NCI-H345 (cell line): Measurements from ENCODE around the gene FMNL2.

ENCODE experiments used
- DNase-seq: peaks from one replicate; lab custom pipeline; 2025; lab: John Stamatoyannopoulos, UW

The FMNL2 gene

DNA sequence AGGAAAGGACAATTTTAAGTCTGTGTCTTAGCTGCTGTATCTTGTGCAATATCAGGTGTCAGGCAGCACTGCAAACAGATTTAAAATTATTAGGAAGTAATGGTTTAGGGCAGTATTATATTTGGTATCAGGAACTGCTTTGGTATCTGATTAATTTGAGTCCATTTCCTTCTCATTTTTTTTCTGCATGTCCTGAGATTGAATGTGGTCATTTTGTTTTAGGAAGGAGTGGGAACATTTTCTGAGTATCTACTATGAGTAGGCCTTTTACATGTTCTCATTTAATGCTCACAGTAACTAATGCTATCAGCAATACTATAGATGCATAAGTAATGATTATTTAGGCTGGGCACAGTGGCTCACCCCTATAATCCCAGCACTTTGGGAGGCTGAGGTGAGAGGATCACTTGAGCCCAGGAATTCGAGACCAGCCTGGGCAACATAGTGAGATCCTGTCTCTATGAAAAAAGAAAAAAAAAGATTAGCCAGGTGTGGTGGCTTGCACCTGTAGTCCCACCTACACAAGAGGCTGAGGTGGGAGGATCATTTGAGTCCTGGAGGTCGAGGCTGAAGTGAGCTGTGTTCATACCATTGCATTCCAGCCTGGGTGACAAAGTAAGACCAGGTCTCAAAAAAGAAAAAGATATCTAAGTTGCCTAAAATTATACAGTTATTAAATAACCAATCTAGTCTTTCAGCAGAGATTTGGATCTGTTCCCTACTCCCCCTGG is 4.7 kb downstream of the FMNL2 start:
- DNase-seq: no peak

GRCh38 chr2:152342259-152343046 is 7.5 kb downstream of the FMNL2 start:
- no peak for DNase-seq

- no peak for DNase-seq
Observed at GRCh38 chr2:152343426-152343825, 8.5 kb downstream of the FMNL2 start.

DNA sequence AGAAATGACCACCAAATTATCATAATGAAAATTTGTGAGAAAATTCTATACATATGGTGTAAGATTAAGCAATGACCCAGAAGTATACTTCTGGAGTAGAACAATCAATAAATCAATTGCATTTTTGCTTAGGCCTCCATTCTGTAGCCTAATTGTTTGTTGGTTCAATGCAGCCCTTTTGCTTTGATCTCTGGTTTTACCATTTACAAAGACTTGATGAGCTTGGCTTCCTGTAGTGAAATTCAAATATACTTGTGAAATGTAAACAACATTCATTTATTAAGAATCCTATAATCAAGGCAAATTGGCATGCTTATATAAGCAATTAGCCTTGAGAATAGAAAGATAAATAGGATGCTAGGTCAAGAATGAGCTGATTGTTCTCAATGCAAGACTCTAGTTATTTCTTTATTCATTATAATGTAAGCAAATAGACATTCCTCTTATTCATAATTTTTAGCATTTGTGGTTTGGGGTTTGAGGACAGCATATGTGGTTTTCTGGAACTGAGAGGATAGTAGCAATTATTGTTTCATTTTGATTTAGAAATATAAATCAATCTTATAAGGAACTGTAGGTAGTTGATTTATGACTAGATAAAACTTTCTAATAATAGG is 9.7 kb downstream of the FMNL2 start:
- DNase-seq: no peak

- no peak for DNase-seq
Observed at GRCh38 chr2:152347076-152347475, 12.1 kb downstream of the FMNL2 start.

GRCh38 chr2:152348388-152348787 is 13.4 kb downstream of the FMNL2 start:
- no peak for DNase-seq

DNA sequence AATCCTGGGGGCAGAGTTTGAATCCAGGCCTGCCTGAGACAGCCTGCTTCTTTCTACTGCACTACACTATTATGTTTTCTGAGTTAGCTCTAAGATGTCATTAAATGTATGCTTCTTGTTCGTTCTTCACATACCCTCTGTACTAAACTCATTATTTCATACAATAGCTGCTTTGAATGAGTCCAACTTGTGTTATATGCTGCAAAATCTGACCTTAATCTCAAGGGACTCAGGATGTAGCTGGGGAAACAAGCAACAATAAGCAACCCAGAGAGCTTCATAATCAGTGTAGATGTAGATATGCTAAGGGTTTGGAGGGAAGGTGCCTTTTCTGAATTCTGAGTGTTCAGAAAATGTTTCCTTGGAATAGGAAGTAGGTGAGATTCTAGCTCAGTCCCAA is 14.4 kb downstream of the FMNL2 start:
- DNase-seq: no peak

- DNase-seq: no peak
Observed at GRCh38 chr2:152350155-152350679, 15.2 kb downstream of the FMNL2 start.

DNA sequence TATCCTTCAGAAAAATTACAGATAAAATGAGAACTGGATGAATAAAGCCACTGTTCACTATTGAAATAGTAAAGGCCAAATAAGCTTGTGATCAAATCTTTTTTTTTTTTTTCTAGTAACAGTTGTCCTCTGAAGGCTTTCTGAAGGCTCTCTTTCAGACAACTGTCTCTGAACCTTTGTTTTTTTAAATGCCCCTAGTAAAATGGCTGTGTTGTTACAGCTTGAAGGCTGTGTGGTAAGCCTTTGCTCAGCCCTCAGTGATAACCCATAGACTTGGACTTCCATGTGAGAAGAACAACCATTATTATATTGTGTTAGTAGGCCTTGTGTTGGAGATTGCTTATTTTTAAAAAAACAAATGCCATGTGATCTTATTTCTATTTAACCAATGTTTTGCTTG is 17.6 kb downstream of the FMNL2 start:
- no peak for DNase-seq

DNA sequence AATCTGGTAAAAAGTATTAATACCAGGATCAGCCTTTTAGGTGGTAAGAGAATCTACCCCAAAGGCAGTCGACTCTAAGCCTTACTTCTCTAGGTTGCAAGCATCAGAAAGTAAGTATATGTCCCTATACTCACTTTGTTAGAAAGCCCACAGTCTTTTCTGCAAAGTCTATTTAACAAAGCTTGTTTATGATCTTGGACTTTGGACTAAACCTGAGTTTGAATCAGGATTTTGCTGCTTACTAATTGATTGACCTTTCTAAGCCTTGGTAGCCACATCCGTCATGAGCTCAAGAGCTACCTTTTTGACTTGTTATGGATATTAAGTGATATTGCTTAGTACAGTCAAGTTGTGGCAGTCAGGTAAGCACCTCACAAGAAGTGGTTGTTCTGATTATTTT is 18.4 kb downstream of the FMNL2 start:
- no peak for DNase-seq

DNA sequence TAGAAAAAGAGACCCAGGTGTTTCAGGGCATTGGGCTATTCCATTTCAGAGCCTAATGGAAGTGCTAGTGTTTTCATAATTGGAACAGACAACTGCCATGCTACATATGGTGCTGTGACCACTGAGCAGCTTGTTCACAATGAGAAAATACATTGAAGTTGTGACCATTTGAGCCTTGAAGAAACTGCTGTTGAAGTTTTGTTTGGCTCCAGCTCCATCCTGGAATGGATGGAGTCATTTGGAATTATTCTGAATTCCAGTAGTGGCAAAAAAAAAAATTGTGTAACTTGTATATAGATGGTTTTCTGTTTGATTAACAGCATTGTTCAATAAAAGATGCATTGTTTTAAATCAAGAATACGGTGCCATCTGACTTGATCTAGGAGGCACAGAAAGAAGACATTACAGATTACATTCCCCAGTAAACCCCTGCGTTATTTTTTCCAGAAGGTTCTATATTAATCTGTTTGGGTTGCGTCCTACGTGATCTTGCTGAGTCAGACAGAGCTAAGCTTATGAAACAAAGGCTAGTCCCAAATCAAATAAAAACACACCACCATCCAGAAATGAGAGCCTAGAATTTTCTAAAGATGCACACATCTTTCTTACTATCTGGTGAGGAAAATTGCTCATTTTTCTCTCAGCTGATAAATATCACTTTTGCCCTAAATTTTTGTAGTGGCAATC is 19.2 kb downstream of the FMNL2 start:
- no peak for DNase-seq

GRCh38 chr2:152354909-152355308 is 19.9 kb downstream of the FMNL2 start:
- DNase-seq: no peak

DNA sequence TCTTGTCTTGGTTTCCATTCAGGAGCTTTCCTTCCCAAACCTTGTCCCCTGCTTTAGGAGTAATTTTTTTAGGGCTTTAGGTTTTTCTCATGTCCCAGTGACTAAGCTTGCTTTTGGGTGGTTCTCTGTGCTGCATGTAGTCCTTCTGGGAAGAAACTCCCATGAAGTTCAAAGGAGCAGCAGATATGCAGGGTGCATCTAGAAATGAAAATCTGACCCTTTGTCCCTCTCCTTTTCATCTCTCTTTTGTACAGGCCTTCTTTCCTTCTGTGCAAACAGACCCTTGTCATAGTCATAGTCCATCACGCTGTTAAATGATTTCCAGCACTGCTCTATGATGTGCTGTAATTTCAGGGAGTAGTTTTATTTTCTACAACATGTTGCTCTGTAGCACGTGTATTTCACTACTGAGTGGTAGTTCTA is 20.4 kb downstream of the FMNL2 start:
- no peak for DNase-seq

- no peak for DNase-seq
Observed at GRCh38 chr2:152359573-152360363, 24.8 kb downstream of the FMNL2 start.

GRCh38 chr2:152363936-152364335 is 29.0 kb downstream of the FMNL2 start:
- DNase-seq: no peak

- no peak for DNase-seq
Observed at GRCh38 chr2:152367547-152368390, 32.8 kb downstream of the FMNL2 start.

DNA sequence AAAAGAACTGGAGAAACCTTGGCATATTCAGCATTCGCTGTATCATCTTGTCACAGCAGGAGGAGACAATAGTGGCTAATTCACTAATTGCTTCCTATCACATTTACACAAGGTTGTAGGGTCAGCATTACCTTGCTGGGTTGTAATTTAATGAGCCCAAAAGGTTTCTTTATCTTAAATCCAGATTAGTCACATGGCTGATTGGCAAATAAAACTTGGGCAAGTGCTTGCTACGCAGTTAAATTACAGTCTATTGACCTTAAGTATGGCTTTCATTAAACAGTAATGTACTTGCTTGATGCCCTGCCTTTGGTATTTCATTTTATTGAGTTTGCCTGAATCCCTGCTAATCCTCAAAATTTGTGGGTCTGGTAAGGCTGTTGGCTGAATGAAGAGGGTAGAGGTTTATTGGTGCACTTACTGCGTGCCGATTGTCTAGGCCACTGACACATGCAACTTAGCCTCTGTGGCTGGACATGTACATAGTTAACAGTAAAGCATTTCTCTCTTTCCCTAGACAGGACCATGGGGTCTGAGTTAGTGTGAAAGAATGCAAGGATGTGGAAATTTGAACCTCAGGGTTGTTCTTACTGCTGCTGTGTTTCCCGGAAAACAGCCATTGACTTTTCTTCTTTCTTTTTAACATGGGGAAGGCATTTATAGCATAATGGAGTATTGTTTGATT is 34.3 kb downstream of the FMNL2 start:
- no peak for DNase-seq

- no peak for DNase-seq
Observed at GRCh38 chr2:152370783-152371182, 35.8 kb downstream of the FMNL2 start.

DNA sequence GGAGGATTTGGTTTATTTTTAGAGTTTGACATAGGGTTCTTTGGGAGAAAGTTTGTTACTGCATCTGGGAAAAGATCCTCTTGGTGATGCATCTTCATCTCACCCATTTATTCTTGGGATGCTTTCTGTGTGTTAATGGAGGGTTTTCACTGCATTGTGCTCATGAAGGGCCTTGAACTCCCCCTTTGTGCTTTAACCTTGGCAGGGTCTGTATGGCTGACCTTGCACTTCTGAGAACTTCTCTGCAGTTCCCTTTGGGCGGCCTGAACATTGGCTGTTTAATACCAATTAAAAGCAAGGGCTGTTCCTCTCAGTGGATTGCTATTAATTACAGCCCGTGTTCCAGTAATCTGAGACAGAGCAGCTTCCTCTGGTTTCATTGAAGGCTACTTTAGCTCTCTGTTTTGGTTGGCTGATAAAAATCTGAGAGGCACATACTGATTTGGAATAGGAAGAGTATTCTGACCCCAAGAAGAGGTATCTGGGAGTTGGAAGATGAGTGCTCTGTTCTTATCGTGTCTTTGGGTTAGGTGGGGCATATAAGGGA is 37.5 kb downstream of the FMNL2 start:
- DNase-seq: no peak

DNA sequence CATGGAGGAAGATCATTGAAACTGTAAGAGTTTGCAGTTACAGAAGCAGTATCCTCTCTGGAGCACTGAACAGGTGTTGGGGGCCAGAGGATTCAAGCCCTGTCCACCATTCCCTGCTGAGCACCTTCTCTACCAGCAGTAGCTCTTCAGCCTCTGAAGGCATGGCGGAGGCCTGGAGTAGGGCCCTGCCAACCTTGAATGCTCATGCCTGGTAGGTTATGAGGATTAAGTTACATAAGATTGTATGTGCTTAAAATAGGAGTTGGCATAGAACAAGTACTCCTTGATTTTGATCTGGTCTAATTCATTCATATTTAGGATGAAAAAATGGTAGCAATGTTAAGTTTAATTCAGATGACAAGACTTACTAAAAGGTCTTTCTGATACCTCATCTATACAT is 40.2 kb downstream of the FMNL2 start:
- no peak for DNase-seq
